Measurements from ENCODE around the gene CBARP. TPM values are rescaled to one million over a fixed set of nuclear protein-coding genes. Genes with fewer than 3 reads are reported as not detected.
A peak's percentile ranks its signal among the peaks of the same experiment; 100 is the strongest.

The CBARP gene
- total and polyA plus RNA-seq, 2 of the 13 experiments (the other 11 are each of a cell fraction or from before 2014, with no cell fraction given) = 1.2 to 1.4 TPM

GRCh38 chr19:1284293-1284978, 46.6 kb upstream of the CBARP start (continued):
- TF ChIP-seq, protein P1, sequence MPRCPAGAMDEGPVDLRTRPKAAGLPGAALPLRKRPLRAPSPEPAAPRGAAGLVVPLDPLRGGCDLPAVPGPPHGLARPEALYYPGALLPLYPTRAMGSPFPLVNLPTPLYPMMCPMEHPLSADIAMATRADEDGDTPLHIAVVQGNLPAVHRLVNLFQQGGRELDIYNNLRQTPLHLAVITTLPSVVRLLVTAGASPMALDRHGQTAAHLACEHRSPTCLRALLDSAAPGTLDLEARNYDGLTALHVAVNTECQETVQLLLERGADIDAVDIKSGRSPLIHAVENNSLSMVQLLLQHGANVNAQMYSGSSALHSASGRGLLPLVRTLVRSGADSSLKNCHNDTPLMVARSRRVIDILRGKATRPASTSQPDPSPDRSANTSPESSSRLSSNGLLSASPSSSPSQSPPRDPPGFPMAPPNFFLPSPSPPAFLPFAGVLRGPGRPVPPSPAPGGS (CRISPR knock-in tag; IDR thresholded peaks at IDR 0.05) = no peak
- TF ChIP-seq RXRB (CRISPR knock-in tag; IDR thresholded peaks at IDR 0.05; ENCODE audit: borderline replicate concordance) = peak; percentile 55
- TF ChIP-seq, protein P2, sequence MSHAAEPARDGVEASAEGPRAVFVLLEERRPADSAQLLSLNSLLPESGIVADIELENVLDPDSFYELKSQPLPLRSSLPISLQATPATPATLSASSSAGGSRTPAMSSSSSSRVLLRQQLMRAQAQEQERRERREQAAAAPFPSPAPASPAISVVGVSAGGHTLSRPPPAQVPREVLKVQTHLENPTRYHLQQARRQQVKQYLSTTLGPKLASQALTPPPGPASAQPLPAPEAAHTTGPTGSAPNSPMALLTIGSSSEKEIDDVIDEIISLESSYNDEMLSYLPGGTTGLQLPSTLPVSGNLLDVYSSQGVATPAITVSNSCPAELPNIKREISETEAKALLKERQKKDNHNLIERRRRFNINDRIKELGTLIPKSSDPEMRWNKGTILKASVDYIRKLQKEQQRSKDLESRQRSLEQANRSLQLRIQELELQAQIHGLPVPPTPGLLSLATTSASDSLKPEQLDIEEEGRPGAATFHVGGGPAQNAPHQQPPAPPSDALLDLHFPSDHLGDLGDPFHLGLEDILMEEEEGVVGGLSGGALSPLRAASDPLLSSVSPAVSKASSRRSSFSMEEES (CRISPR knock-in tag; IDR thresholded peaks at IDR 0.05) = no peak
- TF ChIP-seq ZSCAN22 (CRISPR knock-in tag; IDR thresholded peaks at IDR 0.05) = peak; percentile 53; the same call in 1 of the 2 replicates
- TF ChIP-seq, protein P3, sequence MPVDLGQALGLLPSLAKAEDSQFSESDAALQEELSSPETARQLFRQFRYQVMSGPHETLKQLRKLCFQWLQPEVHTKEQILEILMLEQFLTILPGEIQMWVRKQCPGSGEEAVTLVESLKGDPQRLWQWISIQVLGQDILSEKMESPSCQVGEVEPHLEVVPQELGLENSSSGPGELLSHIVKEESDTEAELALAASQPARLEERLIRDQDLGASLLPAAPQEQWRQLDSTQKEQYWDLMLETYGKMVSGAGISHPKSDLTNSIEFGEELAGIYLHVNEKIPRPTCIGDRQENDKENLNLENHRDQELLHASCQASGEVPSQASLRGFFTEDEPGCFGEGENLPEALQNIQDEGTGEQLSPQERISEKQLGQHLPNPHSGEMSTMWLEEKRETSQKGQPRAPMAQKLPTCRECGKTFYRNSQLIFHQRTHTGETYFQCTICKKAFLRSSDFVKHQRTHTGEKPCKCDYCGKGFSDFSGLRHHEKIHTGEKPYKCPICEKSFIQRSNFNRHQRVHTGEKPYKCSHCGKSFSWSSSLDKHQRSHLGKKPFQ (CRISPR knock-in tag; IDR thresholded peaks at IDR 0.05; ENCODE audit: insufficient replicate concordance) = no peak
- TF ChIP-seq STAG1 (CRISPR knock-in tag; IDR thresholded peaks at IDR 0.05) = peak; percentile 2; the same call in 1 of the 2 replicates
- no peak for TF ChIP-seq MBD4 (IDR thresholded peaks at IDR 0.05; ENCODE audit: borderline replicate concordance, low read length)
- no peak for TF ChIP-seq TRIM24 (CRISPR knock-in tag; IDR thresholded peaks at IDR 0.05)
- no peak for TF ChIP-seq NCOA5 (CRISPR knock-in tag; IDR thresholded peaks at IDR 0.05)
- no peak for TF ChIP-seq ZNF441 (CRISPR knock-in tag; IDR thresholded peaks at IDR 0.05; ENCODE audit: borderline replicate concordance)
- no peak for TF ChIP-seq GLI4 (CRISPR knock-in tag; IDR thresholded peaks at IDR 0.05; ENCODE audit: borderline replicate concordance)
- no peak; the same call in 1 of the 2 replicates for TF ChIP-seq FOXP4 (CRISPR knock-in tag; IDR thresholded peaks at IDR 0.05)
- TF ChIP-seq, protein P4, sequence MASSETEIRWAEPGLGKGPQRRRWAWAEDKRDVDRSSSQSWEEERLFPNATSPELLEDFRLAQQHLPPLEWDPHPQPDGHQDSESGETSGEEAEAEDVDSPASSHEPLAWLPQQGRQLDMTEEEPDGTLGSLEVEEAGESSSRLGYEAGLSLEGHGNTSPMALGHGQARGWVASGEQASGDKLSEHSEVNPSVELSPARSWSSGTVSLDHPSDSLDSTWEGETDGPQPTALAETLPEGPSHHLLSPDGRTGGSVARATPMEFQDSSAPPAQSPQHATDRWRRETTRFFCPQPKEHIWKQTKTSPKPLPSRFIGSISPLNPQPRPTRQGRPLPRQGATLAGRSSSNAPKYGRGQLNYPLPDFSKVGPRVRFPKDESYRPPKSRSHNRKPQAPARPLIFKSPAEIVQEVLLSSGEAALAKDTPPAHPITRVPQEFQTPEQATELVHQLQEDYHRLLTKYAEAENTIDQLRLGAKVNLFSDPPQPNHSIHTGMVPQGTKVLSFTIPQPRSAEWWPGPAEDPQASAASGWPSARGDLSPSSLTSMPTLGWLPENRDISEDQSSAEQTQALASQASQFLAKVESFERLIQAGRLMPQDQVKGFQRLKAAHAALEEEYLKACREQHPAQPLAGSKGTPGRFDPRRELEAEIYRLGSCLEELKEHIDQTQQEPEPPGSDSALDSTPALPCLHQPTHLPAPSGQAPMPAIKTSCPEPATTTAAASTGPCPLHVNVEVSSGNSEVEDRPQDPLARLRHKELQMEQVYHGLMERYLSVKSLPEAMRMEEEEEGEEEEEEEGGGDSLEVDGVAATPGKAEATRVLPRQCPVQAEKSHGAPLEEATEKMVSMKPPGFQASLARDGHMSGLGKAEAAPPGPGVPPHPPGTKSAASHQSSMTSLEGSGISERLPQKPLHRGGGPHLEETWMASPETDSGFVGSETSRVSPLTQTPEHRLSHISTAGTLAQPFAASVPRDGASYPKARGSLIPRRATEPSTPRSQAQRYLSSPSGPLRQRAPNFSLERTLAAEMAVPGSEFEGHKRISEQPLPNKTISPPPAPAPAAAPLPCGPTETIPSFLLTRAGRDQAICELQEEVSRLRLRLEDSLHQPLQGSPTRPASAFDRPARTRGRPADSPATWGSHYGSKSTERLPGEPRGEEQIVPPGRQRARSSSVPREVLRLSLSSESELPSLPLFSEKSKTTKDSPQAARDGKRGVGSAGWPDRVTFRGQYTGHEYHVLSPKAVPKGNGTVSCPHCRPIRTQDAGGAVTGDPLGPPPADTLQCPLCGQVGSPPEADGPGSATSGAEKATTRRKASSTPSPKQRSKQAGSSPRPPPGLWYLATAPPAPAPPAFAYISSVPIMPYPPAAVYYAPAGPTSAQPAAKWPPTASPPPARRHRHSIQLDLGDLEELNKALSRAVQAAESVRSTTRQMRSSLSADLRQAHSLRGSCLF (CRISPR knock-in tag; IDR thresholded peaks at IDR 0.05; ENCODE audit: borderline replicate concordance) = no peak
